K562 (cell line): ENCODE data around the gene LSP1.

ENCODE experiments used
- CTCF ChIP-seq, 3 experiments: IDR thresholded peaks in 2 of 3; conservative IDR thresholded peaks in 1 of 3; 2 replicates each; pipeline ENCODE4 v1.5.1; 2011 to 2012; ENCODE audit warnings: low read length in 3 of 3, mild to moderate bottlenecking in 3 of 3, control low read depth in 2 of 3, improper control_type of control experiment in 1 of 3, inconsistent platforms in 1 of 3, low read depth in 1 of 3, mixed read lengths in 1 of 3, moderate library complexity in 1 of 3; ENCODE audit not compliant: insufficient read depth in 2 of 3
- ESRRA ChIP-seq: fragments of 450-650 bp; IDR thresholded peaks from 2 replicates; pipeline ENCODE4 v1.6.1; 2014; ENCODE audit warnings: low read depth, mild to moderate bottlenecking, moderate library complexity, borderline replicate concordance
- MLX ChIP-seq, 2 experiments: fragments of 450-650 bp in 1 of 2; sonication (generic) in 1 of 2; formaldehyde crosslinking; conservative IDR thresholded peaks; 2 replicates each; pipeline versions ENCODE4 v1.4.0 to v1.8.1; 2020 to 2022; ENCODE audit warnings: mild to moderate bottlenecking in 1 of 2, missing genetic modification reagents in 1 of 2
- POLR2AphosphoS5 ChIP-seq: IDR thresholded peaks from 2 replicates; pipeline ENCODE4 v1.6.1; 2011; ENCODE audit warnings: mild to moderate bottlenecking, low read depth, low read length, moderate library complexity; ENCODE audit not compliant: control insufficient read depth, insufficient read depth
- USF1 ChIP-seq: sonication (generic); formaldehyde crosslinking; IDR thresholded peaks from 2 replicates; pipeline ENCODE4 v1.9.0; 2022; ENCODE audit warnings: mild to moderate bottlenecking, missing genetic modification reagents
- ZNF740 ChIP-seq, 3 experiments: fragments of 200-800 bp in 1 of 3; sonication (Bioruptor generic) in 1 of 3; sonication (generic) in 1 of 3; formaldehyde crosslinking in 1 of 3; IDR thresholded peaks; 2 replicates each; pipeline versions ENCODE4 v1.6.1 to v1.8.0; 2016 to 2022; ENCODE audit warnings: mild to moderate bottlenecking in 2 of 3, missing compliant biosample characterization in 2 of 3, missing genetic modification characterization in 2 of 3, missing genetic modification reagents in 1 of 3

DNA sequence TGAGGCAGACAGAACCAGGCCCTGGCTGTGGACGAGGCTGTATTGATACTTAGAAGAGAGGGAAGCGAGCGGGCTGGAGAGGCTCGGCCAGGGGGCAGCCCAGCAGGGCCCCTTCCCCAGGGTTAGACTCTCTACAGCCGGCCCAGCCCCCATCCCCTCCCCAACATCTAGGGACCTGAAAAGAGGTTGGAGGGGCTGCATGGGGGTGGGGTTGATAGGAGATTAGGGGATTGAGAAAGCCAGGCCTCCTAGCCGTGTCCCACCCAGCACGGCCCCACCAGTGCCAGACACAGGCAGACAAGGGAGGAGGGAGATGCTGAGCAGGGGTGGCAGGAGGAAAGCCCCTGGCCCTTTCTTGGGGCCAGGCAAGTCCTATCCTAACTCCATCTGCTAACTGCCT is 5.7 kb downstream of the LSP1 start:
- no peak for TF ChIP-seq CTCF (IDR thresholded peaks at IDR 0.05 in 2 of 3, conservative IDR thresholded peaks at IDR 0.05 in 1 of 3; ENCODE audit: insufficient read depth in 2 of 3, low read depth in 1 of 3, low read length in 3 of 3)
- TF ChIP-seq POLR2AphosphoS5, result no peak
- no peak for TF ChIP-seq ESRRA
- no peak for TF ChIP-seq ZNF740 (CRISPR knock-in tag; IDR thresholded peaks at IDR 0.05)
- no peak for TF ChIP-seq ZNF740 (tag; IDR thresholded peaks at IDR 0.05)
- TF ChIP-seq USF1 (CRISPR knock-in tag), result no peak
- no peak for TF ChIP-seq MLX (CRISPR knock-in tag; conservative IDR thresholded peaks at IDR 0.05)
